HCT116 (cell line): ENCODE measurements around the gene ABHD3. TPM values are rescaled to one million over a fixed set of nuclear protein-coding genes. Genes with fewer than 3 reads are reported as not detected.

Experiments
- ATAC-seq: fragments of 200-7000 bp; cut with Tn5 transposase; 2 replicates; pipeline ENCODE4 v1.9.1; 2020; ENCODE audit warnings: mild to moderate bottlenecking, moderate library complexity
- BruUV-seq: library from RNA; stranded (reverse); fragments of 400-500 nt; replicated peaks from 2 replicates; lab custom pipeline; 2021; lab: Mats Ljungman, UMichigan
- CTCF ChIA-PET: fragments of 300-600 bp; sonication (Branson Sonifier 250); formaldehyde crosslinking; loops from one replicate; lab custom pipeline; 2021; ENCODE audit warnings: antibody characterized with exemption; lab: Charles Lee
- POLR2A ChIA-PET: fragments of 300-600, 350-600 bp; sonication (Branson Sonifier 250); formaldehyde crosslinking; loops from one replicate; lab custom pipeline; 2021; ENCODE audit warnings: antibody characterized with exemption; lab: Charles Lee
- RAD21 ChIA-PET, 2 experiments: fragments of 300-600 bp; sonication (Branson Sonifier 250); formaldehyde crosslinking; loops; one replicate each; lab custom pipeline; 2023; ENCODE audit warnings: low total read pairs in 2 of 2; ENCODE audit not compliant: uncharacterized antibody in 2 of 2, unreplicated experiment in 2 of 2, low non-redundant PET in 1 of 2; lab: Charles Lee
- DNase-seq: peaks from one replicate; pipeline ENCODE4 v3.0.0-alpha.2; 2010; ENCODE audit warnings: low read depth, low spot score
- H2AFZ ChIP-seq: fragments of 200-600 bp; shearing (Covaris generic), sonication (generic); 2 replicates; pipeline ENCODE4 v1.6.1; 2017; ENCODE audit warnings: low read depth, mixed run types, mixed read lengths, antibody characterized with exemption, low read length; ENCODE audit not compliant: poor library complexity, severe bottlenecking
- H3K27ac ChIP-seq: 2 replicates; pipeline ENCODE4 v1.5.1; 2012; ENCODE audit warnings: low read depth, low read length
- H3K27me3 ChIP-seq: fragments of 200-600 bp; sonication (generic); 2 replicates; pipeline ENCODE4 v1.6.1; 2016; ENCODE audit warnings: mixed run types, low read length, mixed read lengths; ENCODE audit not compliant: insufficient read depth
- H3K36me3 ChIP-seq, 2 experiments: fragments of 200-500 bp in 1 of 2; fragments of 200-600 bp in 1 of 2; sonication (Bioruptor generic) in 1 of 2; sonication (generic) in 1 of 2; 2 replicates each; pipeline versions ENCODE4 v1.5.1 to v1.6.1; 2014 to 2016; ENCODE audit warnings: low read length in 2 of 2, inconsistent platforms in 1 of 2, mixed read lengths in 1 of 2, mixed run types in 1 of 2; ENCODE audit not compliant: insufficient read depth in 2 of 2, control insufficient read depth in 1 of 2
- H3K4me1 ChIP-seq, 2 experiments: fragments of 200-600 bp in 1 of 2; sonication (generic) in 1 of 2; 2 replicates each; pipeline versions ENCODE4 v1.5.1 to v1.6.1; 2012 to 2017; ENCODE audit warnings: low read length in 2 of 2, inconsistent platforms in 1 of 2, mild to moderate bottlenecking in 1 of 2, mixed read lengths in 1 of 2, mixed run types in 1 of 2, moderate library complexity in 1 of 2; ENCODE audit not compliant: insufficient read depth in 2 of 2, control insufficient read depth in 1 of 2
- H3K4me2 ChIP-seq: fragments of 200-600 bp; sonication (generic); 2 replicates; pipeline ENCODE4 v1.6.1; 2017; ENCODE audit warnings: mixed run types, low read length, mixed read lengths
- H3K4me3 ChIP-seq, 2 experiments: fragments of 200-600 bp in 1 of 2; sonication (generic) in 1 of 2; replicated peaks in 1 of 2; 2 replicates each; pipeline ENCODE4 v1.5.1; 2011 to 2016; ENCODE audit warnings: low read length in 2 of 2, control low read depth in 1 of 2, low read depth in 1 of 2, mild to moderate bottlenecking in 1 of 2, mixed read lengths in 1 of 2, mixed run types in 1 of 2
- H3K79me2 ChIP-seq: fragments of 200-600 bp; sonication (generic); 2 replicates; pipeline ENCODE4 v1.6.1; 2017; ENCODE audit warnings: mild to moderate bottlenecking, mixed run types, low read length, moderate library complexity, mixed read lengths; ENCODE audit not compliant: insufficient read depth
- H3K9ac ChIP-seq: fragments of 200-600 bp; sonication (generic); 2 replicates; pipeline ENCODE4 v1.6.1; 2016; ENCODE audit warnings: low read length, mixed read lengths
- H3K9me2 ChIP-seq: fragments of 200-600 bp; sonication (generic), shearing (Covaris generic); 2 replicates; pipeline ENCODE4 v1.6.1; 2017; ENCODE audit warnings: mixed run types, mild to moderate bottlenecking, moderate library complexity; ENCODE audit not compliant: insufficient read depth
- H3K9me3 ChIP-seq, 2 experiments: fragments of 200-500 bp in 1 of 2; fragments of 200-600 bp in 1 of 2; sonication (Bioruptor generic) in 1 of 2; sonication (generic) in 1 of 2; 2 replicates each; pipeline ENCODE4 v1.6.1; 2014 to 2017; ENCODE audit warnings: low read length in 2 of 2, mixed read lengths in 2 of 2, inconsistent platforms in 1 of 2, low read depth in 1 of 2, mild to moderate bottlenecking in 1 of 2, mixed run types in 1 of 2, moderate library complexity in 1 of 2; ENCODE audit not compliant: control insufficient read depth in 1 of 2, insufficient read depth in 1 of 2
- H4K20me1 ChIP-seq: fragments of 200-600 bp; sonication (generic), shearing (Covaris generic); 2 replicates; pipeline ENCODE4 v1.6.1; 2017; ENCODE audit warnings: mixed run types, mild to moderate bottlenecking, moderate library complexity; ENCODE audit not compliant: insufficient read depth
- CEBPB ChIP-seq: IDR thresholded peaks from 2 replicates; pipeline ENCODE4 v1.6.1; 2012; ENCODE audit warnings: low read depth
- ELF1 ChIP-seq: IDR thresholded peaks from 2 replicates; pipeline ENCODE4 v1.6.1; 2012; ENCODE audit warnings: low read depth, borderline replicate concordance
- EZH2 ChIP-seq: fragments of 200-600 bp; sonication (generic); IDR thresholded peaks from 2 replicates; pipeline ENCODE4 v1.6.1; 2017; ENCODE audit warnings: antibody characterized with exemption, mixed run types
- EZH2phosphoT487 ChIP-seq: fragments of 200-600 bp; IDR thresholded peaks from 2 replicates; pipeline ENCODE4 v1.6.1; 2018; ENCODE audit warnings: antibody characterized with exemption, borderline replicate concordance
- JUND ChIP-seq: IDR thresholded peaks from 2 replicates; pipeline ENCODE4 v1.6.1; 2012
- MAX ChIP-seq: IDR thresholded peaks from 2 replicates; pipeline ENCODE4 v1.6.1; 2012
- POLR2AphosphoS5 ChIP-seq: IDR thresholded peaks from 2 replicates; pipeline ENCODE4 v1.6.1; 2011; ENCODE audit warnings: mild to moderate bottlenecking, low read depth, low read length, moderate library complexity
- SIN3A ChIP-seq: IDR thresholded peaks from 2 replicates; pipeline ENCODE4 v1.6.1; 2012; ENCODE audit warnings: low read depth
- SRF ChIP-seq: IDR thresholded peaks from 2 replicates; pipeline ENCODE4 v1.6.1; 2012; ENCODE audit warnings: low read depth
- TCF7L2 ChIP-seq: IDR thresholded peaks from 2 replicates; pipeline ENCODE4 v1.7.0; 2011; ENCODE audit warnings: borderline replicate concordance, inconsistent platforms; ENCODE audit not compliant: insufficient read depth, insufficient read length; ENCODE audit errors: extremely low read depth
- YY1 ChIP-seq: IDR thresholded peaks from 2 replicates; pipeline ENCODE4 v1.6.1; 2011; ENCODE audit warnings: low read length, low read depth, moderate library complexity, mild to moderate bottlenecking; ENCODE audit not compliant: insufficient replicate concordance; ENCODE audit errors: extremely low read depth
- ZFX ChIP-seq: fragments of 450-650 bp; IDR thresholded peaks from 2 replicates; pipeline ENCODE4 v1.6.1; 2017
- intact Hi-C: fragments of 100-400 bp; cut with micrococcal nuclease; formaldehyde crosslinking; loops from 2 replicates; pipeline ENCODE4 v1.10.0; 2022
- total RNA-seq: library from RNA; stranded (reverse); gene quantifications from one replicate; pipeline ENCODE4 v1.2.1, GENCODE V29; 2021; ENCODE audit not compliant: unreplicated experiment
- TF ChIP-seq, protein P1 (sequence below), 3 experiments: fragments of 200-600 bp in 1 of 3; sonication (generic) in 1 of 3; IDR thresholded peaks in 2 of 3; conservative IDR thresholded peaks in 1 of 3; 2 replicates each; pipeline ENCODE4 v1.5.1; 2012 to 2017; ENCODE audit warnings: low read depth in 2 of 3, low read length in 2 of 3, antibody characterized with exemption in 1 of 3, borderline replicate concordance in 1 of 3, control low read depth in 1 of 3, mild to moderate bottlenecking in 1 of 3, mixed read lengths in 1 of 3, mixed run types in 1 of 3, moderate library complexity in 1 of 3; ENCODE audit not compliant: insufficient read depth in 1 of 3
- TF ChIP-seq, protein P2 (sequence below): IDR thresholded peaks from 2 replicates; pipeline ENCODE4 v1.6.1; 2012

Gene ABHD3
- total RNA-seq, 1 experiment from 2014 or later, result 29.9 TPM

- H3K4me2 ChIP-seq, result peak overlapping the region; percentile 90
- ChIA-PET POLR2A (interaction anchor here (1.4 kb wide), 1 partner anchor 20 kb away, joined by 3 read pairs; no protein-coding TSS in a partner anchor), RAD21 (no interaction called here), CTCF (interaction anchor here (1.5 kb wide), 1 partner anchor 140 kb away, joined by 5 read pairs; the partner anchor contains the start of gene ESCO1)
- H2AFZ ChIP-seq, result no peak overlapping the region
- BruUV-seq, result no TSS peak
- peaks cover 49% of the 10 kb centered on the region for H3K79me2 ChIP-seq
- H3K4me1 ChIP-seq, result peaks cover 11 to 21% of the 10 kb centered on the region in 2 experiments
- ATAC-seq, result no peak
- H3K27ac ChIP-seq, result peak overlapping the region; percentile 92
- no peaks in the 10 kb centered on the region for H3K36me3 ChIP-seq
- peak overlapping the region; percentile 77 to 80 for H3K4me3 ChIP-seq
- TF ChIP-seq ZFX, result peak; percentile 70
- no peak for TF ChIP-seq ELF1
- peak overlapping the region; percentile 90 for H3K9ac ChIP-seq
- intact Hi-C loops, result loop anchor here (5.0 kb wide), 2 partner anchors 39 to 129 kb away; partner anchors contain the start of genes ABHD3 and SNRPD1
- no peak for DNase-seq
- no peaks in the 10 kb centered on the region for H3K9me2 ChIP-seq
- H4K20me1 ChIP-seq, result no peaks in the 10 kb centered on the region
- no peaks in the 10 kb centered on the region for H3K9me3 ChIP-seq
- H3K27me3 ChIP-seq, result no peaks in the 10 kb centered on the region
Observed at GRCh38 chr18:21741312-21741561, 36.7 kb upstream of the ABHD3 start.

- Histone ChIP-seq H3K4me2 (peak within 1 kb of the TSS; percentile 90), H3K4me3 (peak within 1 kb of the TSS; percentile 77 to 80), H3K36me3 (no peaks in the 10 kb centered on the region), H3K27me3 (no peaks in the 10 kb centered on the region), H3K27ac (peak within 1 kb of the TSS; percentile 92), H3K9me2 (no peaks in the 10 kb centered on the region), H3K9ac (peak within 1 kb of the TSS; percentile 90), H2AFZ (peak within 1 kb of the TSS; percentile 79), H3K79me2 (peaks cover 44% of the 10 kb centered on the region), H3K9me3 (no peaks in the 10 kb centered on the region), H4K20me1 (no peaks in the 10 kb centered on the region), H3K4me1 (peaks cover 11 to 21% of the 10 kb centered on the region in 2 experiments)
- DNase-seq (peak; percentile 89), ATAC-seq (peak; percentile 95)
- ChIA-PET RAD21 (no interaction called here), POLR2A (interaction anchor here (0.6 to 1.4 kb wide), 11 partner anchors 8 to 206 kb away, joined by 3 to 9 read pairs (median 3); partner anchors contain the start of genes ABHD3 and ESCO1), CTCF (interaction anchor here (0.9 to 1.5 kb wide), 2 partner anchors 9 to 140 kb away, joined by 3 to 5 read pairs; partner anchors contain the start of gene ESCO1)
- intact Hi-C loops, result loop anchor here (5.0 kb wide), 2 partner anchors 38 to 128 kb away; partner anchors contain the start of genes ABHD3 and SNRPD1
- BruUV-seq, result no TSS peak
- TF ChIP-seq POLR2AphosphoS5 (peak; percentile 78), YY1 (no peak), TCF7L2 (peak; percentile 42), MAX (no peak; the same call in 1 of the 2 replicates), JUND (no peak), SRF (no peak), EZH2phosphoT487 (no peak), SIN3A (peak; percentile 34; the same call in 1 of the 2 replicates), EZH2 (no peak), CEBPB (peak; percentile 87)
- TF ChIP-seq, protein P1, sequence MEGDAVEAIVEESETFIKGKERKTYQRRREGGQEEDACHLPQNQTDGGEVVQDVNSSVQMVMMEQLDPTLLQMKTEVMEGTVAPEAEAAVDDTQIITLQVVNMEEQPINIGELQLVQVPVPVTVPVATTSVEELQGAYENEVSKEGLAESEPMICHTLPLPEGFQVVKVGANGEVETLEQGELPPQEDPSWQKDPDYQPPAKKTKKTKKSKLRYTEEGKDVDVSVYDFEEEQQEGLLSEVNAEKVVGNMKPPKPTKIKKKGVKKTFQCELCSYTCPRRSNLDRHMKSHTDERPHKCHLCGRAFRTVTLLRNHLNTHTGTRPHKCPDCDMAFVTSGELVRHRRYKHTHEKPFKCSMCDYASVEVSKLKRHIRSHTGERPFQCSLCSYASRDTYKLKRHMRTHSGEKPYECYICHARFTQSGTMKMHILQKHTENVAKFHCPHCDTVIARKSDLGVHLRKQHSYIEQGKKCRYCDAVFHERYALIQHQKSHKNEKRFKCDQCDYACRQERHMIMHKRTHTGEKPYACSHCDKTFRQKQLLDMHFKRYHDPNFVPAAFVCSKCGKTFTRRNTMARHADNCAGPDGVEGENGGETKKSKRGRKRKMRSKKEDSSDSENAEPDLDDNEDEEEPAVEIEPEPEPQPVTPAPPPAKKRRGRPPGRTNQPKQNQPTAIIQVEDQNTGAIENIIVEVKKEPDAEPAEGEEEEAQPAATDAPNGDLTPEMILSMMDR (IDR thresholded peaks at IDR 0.05 in 2 of 3, conservative IDR thresholded peaks at IDR 0.05 in 1 of 3; ENCODE audit: borderline replicate concordance in 1 of 3, insufficient read depth in 1 of 3, low read depth in 2 of 3, low read length in 2 of 3), result no peak
- TF ChIP-seq, protein P2, sequence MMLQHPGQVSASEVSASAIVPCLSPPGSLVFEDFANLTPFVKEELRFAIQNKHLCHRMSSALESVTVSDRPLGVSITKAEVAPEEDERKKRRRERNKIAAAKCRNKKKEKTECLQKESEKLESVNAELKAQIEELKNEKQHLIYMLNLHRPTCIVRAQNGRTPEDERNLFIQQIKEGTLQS, result no peak
Observed at GRCh38 chr18:21740538-21741311, 36.2 kb upstream of the ABHD3 start, which contains the start of gene MIB1. TSS of gene MIB1 (plus strand) at chr18:21740792. CDS start at chr18:21741584, 792 bp downstream.
